WTC11 (cell line): ENCODE measurements around the gene CHRNE. TPM values are rescaled to one million over a fixed set of nuclear protein-coding genes. Genes with fewer than 3 reads are reported as not detected.
A peak's percentile ranks its signal among the peaks of the same experiment; 100 is the strongest.
"Not testable (repeated sequence)": the region's sequence is repeated elsewhere in the genome, so short reads cannot be mapped to it uniquely, and the experiment has no call there.

ENCODE experiments used
- ATAC-seq: fragments of 200-7000 bp; cut with Tn5 transposase; 2 replicates; pipeline ENCODE4 v1.10.0; 2021; ENCODE audit warnings: mild to moderate bottlenecking, moderate library complexity
- CTCF ChIA-PET: fragments of 300-600 bp; sonication (Branson Sonifier 250); formaldehyde crosslinking; loops from one replicate; lab custom pipeline; 2021; ENCODE audit warnings: antibody characterized with exemption; lab: Charles Lee
- POLR2A ChIA-PET: fragments of 350-600 bp; sonication (Branson Sonifier 250); formaldehyde crosslinking; loops from one replicate; lab custom pipeline; 2021; ENCODE audit warnings: antibody characterized with exemption; lab: Charles Lee
- DNase-seq: peaks from one replicate; pipeline ENCODE4 v3.0.0; 2021; ENCODE audit warnings: low spot score
- H3K27ac Mint-ChIP-seq: 2 replicates; pipeline ENCODE4 v1.8.0; 2021; ENCODE audit warnings: mixed read lengths
- H3K27me3 Mint-ChIP-seq: 2 replicates; pipeline ENCODE4 v1.8.0; 2021; ENCODE audit warnings: low read depth, mild to moderate bottlenecking, moderate library complexity, mixed read lengths
- H3K36me3 Mint-ChIP-seq: 2 replicates; pipeline ENCODE4 v1.8.0; 2021; ENCODE audit warnings: mixed read lengths
- H3K4me1 Mint-ChIP-seq: 2 replicates; pipeline ENCODE4 v1.8.0; 2022; ENCODE audit warnings: mixed read lengths
- H3K4me3 Mint-ChIP-seq: 2 replicates; pipeline ENCODE4 v1.8.0; 2021; ENCODE audit warnings: mild to moderate bottlenecking, moderate library complexity, mixed read lengths
- H3K9me3 Mint-ChIP-seq: 2 replicates; pipeline ENCODE4 v1.8.0; 2021; ENCODE audit warnings: mixed read lengths
- ATF3 ChIP-seq: sonication (generic); formaldehyde crosslinking; conservative IDR thresholded peaks from 2 replicates; pipeline ENCODE4 v1.8.1; 2022; ENCODE audit warnings: mild to moderate bottlenecking, missing genetic modification reagents
- CTCF ChIP-seq: fragments of 200-600 bp; IDR thresholded peaks from 2 replicates; pipeline ENCODE4 v1.8.0; 2022; ENCODE audit warnings: antibody characterized with exemption
- GABPB1 ChIP-seq: sonication (generic); formaldehyde crosslinking; IDR thresholded peaks from 2 replicates; pipeline ENCODE4 v1.8.1; 2023; ENCODE audit warnings: mild to moderate bottlenecking, missing genetic modification reagents
- GRHL2 ChIP-seq: fragments of 250-450 bp; sonication (Bioruptor Pico); IDR thresholded peaks from 2 replicates; pipeline ENCODE4 v1.8.0; 2022; ENCODE audit warnings: mild to moderate bottlenecking, moderate library complexity; ENCODE audit not compliant: insufficient replicate concordance, severe bottlenecking
- IRF2 ChIP-seq: sonication (generic); formaldehyde crosslinking; IDR thresholded peaks from 2 replicates; pipeline ENCODE4 v1.8.0; 2022; ENCODE audit warnings: low read depth, missing genetic modification reagents, borderline replicate concordance
- KAT7 ChIP-seq: sonication (generic); formaldehyde crosslinking; IDR thresholded peaks from 2 replicates; pipeline ENCODE4 v1.8.1; 2023; ENCODE audit warnings: missing genetic modification reagents, mild to moderate bottlenecking, borderline replicate concordance
- MXD4 ChIP-seq: fragments of 250-450 bp; sonication (Bioruptor Pico); IDR thresholded peaks from 2 replicates; pipeline ENCODE4 v1.8.0; 2021; ENCODE audit warnings: mild to moderate bottlenecking, moderate library complexity, borderline replicate concordance
- OVOL2 ChIP-seq: fragments of 250-450 bp; sonication (Bioruptor Pico); IDR thresholded peaks from 2 replicates; pipeline ENCODE4 v1.9.0; 2021; ENCODE audit warnings: mild to moderate bottlenecking, borderline replicate concordance
- ZNF121 ChIP-seq: sonication (generic); formaldehyde crosslinking; IDR thresholded peaks from 2 replicates; pipeline ENCODE4 v1.8.0; 2023; ENCODE audit warnings: missing genetic modification reagents
- ZNF232 ChIP-seq: sonication (generic); formaldehyde crosslinking; IDR thresholded peaks from 2 replicates; pipeline ENCODE4 v1.8.0; 2022; ENCODE audit warnings: mild to moderate bottlenecking, missing genetic modification reagents
- ZNF281 ChIP-seq: sonication (generic); formaldehyde crosslinking; IDR thresholded peaks from 2 replicates; pipeline ENCODE4 v1.8.0; 2023; ENCODE audit warnings: mild to moderate bottlenecking, missing genetic modification reagents
- total RNA-seq: library from RNA; stranded (reverse); gene quantifications from 3 replicates; pipeline ENCODE4 v1.2.3, GENCODE V29; 2021
- TF ChIP-seq, protein P1 (sequence below): sonication (generic); formaldehyde crosslinking; IDR thresholded peaks from 2 replicates; pipeline ENCODE4 v1.8.1; 2023; ENCODE audit warnings: mild to moderate bottlenecking, missing genetic modification reagents, moderate library complexity
- TF ChIP-seq, protein P2 (sequence below): fragments of 250-450 bp; sonication (Bioruptor Pico); IDR thresholded peaks from 2 replicates; pipeline ENCODE4 v1.9.0; 2021; ENCODE audit warnings: mild to moderate bottlenecking, borderline replicate concordance
- TF ChIP-seq, protein P3 (sequence below): sonication (generic); formaldehyde crosslinking; IDR thresholded peaks from 2 replicates; pipeline ENCODE4 v1.8.0; 2023; ENCODE audit warnings: missing genetic modification reagents
- TF ChIP-seq, protein P4 (sequence below): fragments of 250-450 bp; sonication (Bioruptor Pico); conservative IDR thresholded peaks from 2 replicates; pipeline ENCODE4 v1.9.0; 2021; ENCODE audit warnings: mild to moderate bottlenecking

CHRNE gene
- total RNA-seq, 1 experiment from 2014 or later = 0.70 TPM

GRCh38 chr17:4858068-4858881, 44.6 kb downstream of the CHRNE start:
- H3K36me3 Mint-ChIP-seq = no peaks in the 10 kb centered on the region
- no peak for DNase-seq
- ChIA-PET CTCF (interaction anchor here (0.6 to 2.0 kb wide), 12 partner anchors 8 to 148 kb away, joined by 3 to 11 read pairs (median 4); partner anchors contain the start of gene ARRB2), POLR2A (interaction anchor here (0.5 to 1.5 kb wide), 9 partner anchors 10 to 1330 kb away, joined by 3 to 5 read pairs (median 3); no protein-coding TSS in a partner anchor)
- no peaks in the 10 kb centered on the region for H3K9me3 Mint-ChIP-seq
- no peaks in the 10 kb centered on the region for H3K27me3 Mint-ChIP-seq
- peaks cover 71% of the 10 kb centered on the region for H3K4me1 Mint-ChIP-seq
- TF ChIP-seq GABPB1 (CRISPR knock-in tag) = no peak
- TF ChIP-seq, protein P1, sequence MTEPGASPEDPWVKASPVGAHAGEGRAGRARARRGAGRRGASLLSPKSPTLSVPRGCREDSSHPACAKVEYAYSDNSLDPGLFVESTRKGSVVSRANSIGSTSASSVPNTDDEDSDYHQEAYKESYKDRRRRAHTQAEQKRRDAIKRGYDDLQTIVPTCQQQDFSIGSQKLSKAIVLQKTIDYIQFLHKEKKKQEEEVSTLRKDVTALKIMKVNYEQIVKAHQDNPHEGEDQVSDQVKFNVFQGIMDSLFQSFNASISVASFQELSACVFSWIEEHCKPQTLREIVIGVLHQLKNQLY (CRISPR knock-in tag) = no peak
- TF ChIP-seq, protein P2, sequence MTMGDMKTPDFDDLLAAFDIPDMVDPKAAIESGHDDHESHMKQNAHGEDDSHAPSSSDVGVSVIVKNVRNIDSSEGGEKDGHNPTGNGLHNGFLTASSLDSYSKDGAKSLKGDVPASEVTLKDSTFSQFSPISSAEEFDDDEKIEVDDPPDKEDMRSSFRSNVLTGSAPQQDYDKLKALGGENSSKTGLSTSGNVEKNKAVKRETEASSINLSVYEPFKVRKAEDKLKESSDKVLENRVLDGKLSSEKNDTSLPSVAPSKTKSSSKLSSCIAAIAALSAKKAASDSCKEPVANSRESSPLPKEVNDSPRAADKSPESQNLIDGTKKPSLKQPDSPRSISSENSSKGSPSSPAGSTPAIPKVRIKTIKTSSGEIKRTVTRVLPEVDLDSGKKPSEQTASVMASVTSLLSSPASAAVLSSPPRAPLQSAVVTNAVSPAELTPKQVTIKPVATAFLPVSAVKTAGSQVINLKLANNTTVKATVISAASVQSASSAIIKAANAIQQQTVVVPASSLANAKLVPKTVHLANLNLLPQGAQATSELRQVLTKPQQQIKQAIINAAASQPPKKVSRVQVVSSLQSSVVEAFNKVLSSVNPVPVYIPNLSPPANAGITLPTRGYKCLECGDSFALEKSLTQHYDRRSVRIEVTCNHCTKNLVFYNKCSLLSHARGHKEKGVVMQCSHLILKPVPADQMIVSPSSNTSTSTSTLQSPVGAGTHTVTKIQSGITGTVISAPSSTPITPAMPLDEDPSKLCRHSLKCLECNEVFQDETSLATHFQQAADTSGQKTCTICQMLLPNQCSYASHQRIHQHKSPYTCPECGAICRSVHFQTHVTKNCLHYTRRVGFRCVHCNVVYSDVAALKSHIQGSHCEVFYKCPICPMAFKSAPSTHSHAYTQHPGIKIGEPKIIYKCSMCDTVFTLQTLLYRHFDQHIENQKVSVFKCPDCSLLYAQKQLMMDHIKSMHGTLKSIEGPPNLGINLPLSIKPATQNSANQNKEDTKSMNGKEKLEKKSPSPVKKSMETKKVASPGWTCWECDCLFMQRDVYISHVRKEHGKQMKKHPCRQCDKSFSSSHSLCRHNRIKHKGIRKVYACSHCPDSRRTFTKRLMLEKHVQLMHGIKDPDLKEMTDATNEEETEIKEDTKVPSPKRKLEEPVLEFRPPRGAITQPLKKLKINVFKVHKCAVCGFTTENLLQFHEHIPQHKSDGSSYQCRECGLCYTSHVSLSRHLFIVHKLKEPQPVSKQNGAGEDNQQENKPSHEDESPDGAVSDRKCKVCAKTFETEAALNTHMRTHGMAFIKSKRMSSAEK (CRISPR knock-in tag) = no peak
- TF ChIP-seq ZNF281 (CRISPR knock-in tag) = peak; percentile 90; the same call in 1 of the 2 replicates
- no peak for TF ChIP-seq ATF3 (CRISPR knock-in tag)
- TF ChIP-seq GRHL2 (CRISPR knock-in tag) = no peak
- TF ChIP-seq CTCF = no peak
- TF ChIP-seq, protein P3, sequence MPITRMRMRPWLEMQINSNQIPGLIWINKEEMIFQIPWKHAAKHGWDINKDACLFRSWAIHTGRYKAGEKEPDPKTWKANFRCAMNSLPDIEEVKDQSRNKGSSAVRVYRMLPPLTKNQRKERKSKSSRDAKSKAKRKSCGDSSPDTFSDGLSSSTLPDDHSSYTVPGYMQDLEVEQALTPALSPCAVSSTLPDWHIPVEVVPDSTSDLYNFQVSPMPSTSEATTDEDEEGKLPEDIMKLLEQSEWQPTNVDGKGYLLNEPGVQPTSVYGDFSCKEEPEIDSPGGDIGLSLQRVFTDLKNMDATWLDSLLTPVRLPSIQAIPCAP (CRISPR knock-in tag) = no peak
- no peak for TF ChIP-seq MXD4
- TF ChIP-seq KAT7 (CRISPR knock-in tag) = no peak
- TF ChIP-seq IRF2 (CRISPR knock-in tag) = no peak
- no peak for TF ChIP-seq OVOL2
- TF ChIP-seq, protein P4, sequence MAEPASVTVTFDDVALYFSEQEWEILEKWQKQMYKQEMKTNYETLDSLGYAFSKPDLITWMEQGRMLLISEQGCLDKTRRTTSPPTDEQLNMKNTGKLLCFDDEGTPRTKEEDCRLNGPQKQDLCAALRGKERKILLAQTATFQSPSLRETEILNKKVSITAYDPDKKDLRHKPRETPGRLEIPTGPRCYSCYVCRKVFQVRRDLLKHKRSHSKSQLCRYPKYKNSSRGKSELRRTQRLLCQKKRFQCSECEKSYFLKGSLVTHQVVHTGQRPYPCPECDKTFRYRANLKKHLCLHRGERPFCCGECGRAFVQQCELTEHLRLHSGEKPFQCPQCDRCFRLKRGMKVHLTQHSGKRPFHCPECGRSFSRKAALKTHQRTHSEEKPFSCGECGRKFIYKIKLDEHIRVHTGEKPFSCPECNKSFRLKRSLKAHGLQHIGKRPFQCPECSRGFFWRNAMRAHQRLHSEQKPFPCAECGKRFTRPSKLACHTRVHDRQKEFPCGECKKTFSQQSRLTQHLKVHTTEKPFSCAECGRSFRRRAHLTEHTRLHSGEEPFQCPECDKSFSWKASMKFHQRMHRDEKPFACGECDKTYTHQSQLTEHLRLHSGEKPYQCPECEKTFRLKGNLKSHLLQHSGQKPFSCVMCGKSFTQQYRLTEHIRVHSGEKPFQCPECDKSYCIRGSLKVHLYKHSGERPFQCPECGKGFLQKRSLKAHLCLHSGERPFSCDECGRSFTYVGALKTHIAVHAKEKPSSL (CRISPR knock-in tag) = no peak
- peak; percentile 90 for TF ChIP-seq ZNF121
- TF ChIP-seq ZNF232 = no peak
- peak overlapping the region; percentile 42 for H3K4me3 Mint-ChIP-seq
- peak; percentile 61 for ATAC-seq
- H3K27ac Mint-ChIP-seq = peak overlapping the region; percentile 88

- ChIA-PET POLR2A (interaction anchor here (0.5 to 1.5 kb wide), 4 partner anchors 11 to 23 kb away, joined by 3 to 5 read pairs (median 4); no protein-coding TSS in a partner anchor), CTCF (interaction anchor here (0.6 to 2.0 kb wide), 7 partner anchors 9 to 147 kb away, joined by 3 to 11 read pairs (median 4); partner anchors contain the start of gene ARRB2)
- H3K4me3 Mint-ChIP-seq, H3K36me3 Mint-ChIP-seq, DNase-seq, H3K9me3 Mint-ChIP-seq, H3K27me3 Mint-ChIP-seq, ATAC-seq: not testable (repeated sequence)
- Mint-ChIP-seq H3K4me1 (peaks cover 69% of the 10 kb centered on the region), H3K27ac (peak overlapping the region; percentile 71)
Observed at GRCh38 chr17:4857347-4857746, 45.6 kb downstream of the CHRNE start.
